Measurements from ENCODE around the gene C1orf21. TPM values are rescaled to one million over a fixed set of nuclear protein-coding genes. Genes with fewer than 3 reads are reported as not detected.

Gene C1orf21
- total and polyA plus RNA-seq, 2 of the 4 experiments (the other 2 are of a cell fraction), result 6.4 to 9.9 TPM

DNA sequence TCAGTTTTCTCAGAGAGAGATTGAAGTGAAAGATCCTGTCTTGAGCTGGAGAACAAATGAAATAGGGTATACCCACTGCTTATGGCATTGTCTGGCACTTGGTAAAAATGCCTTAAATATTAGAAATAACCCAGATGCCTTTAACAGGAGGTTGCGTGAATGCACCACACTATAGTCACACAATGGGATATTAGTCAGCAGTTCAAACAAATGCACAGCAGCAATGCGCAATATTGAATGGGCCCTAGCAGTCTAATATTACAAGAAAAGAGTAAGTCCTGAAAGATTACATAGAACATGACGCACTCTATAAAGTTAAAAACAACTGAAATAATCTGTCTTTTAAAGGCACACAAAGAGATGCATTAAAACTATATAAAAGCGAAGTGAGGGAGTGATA is 206.8 kb downstream of the C1orf21 start:
- Histone ChIP-seq H3K9me3 (ENCODE audit: control insufficient read depth, insufficient read depth, low read length) (no peaks in the 10 kb centered on the region), H2BK5ac (ENCODE audit: low read depth, low read length, poor library complexity, severe bottlenecking) (no peak overlapping the region), H3K79me1 (ENCODE audit: low read depth in 1 of 2, low read length in 2 of 2) (peaks cover 3 to 8% of the 10 kb centered on the region in 2 experiments; a peak in 3 of 4 replicates), H2BK15ac (ENCODE audit: low read depth, low read length) (no peak overlapping the region), H3K9me1 (ENCODE audit: insufficient read depth, low read length) (peaks cover 17% of the 10 kb centered on the region), H3K4me1 (ENCODE audit: control insufficient read depth, insufficient read depth, low read length) (peaks cover 13% of the 10 kb centered on the region), H2AFZ (replicated peaks; ENCODE audit: low read length, poor library complexity) (no peak overlapping the region), H3K36me3 (ENCODE audit: control insufficient read depth, insufficient read depth, low read length) (no peaks in the 10 kb centered on the region), H4K20me1 (ENCODE audit: insufficient read depth, low read length) (no peaks in the 10 kb centered on the region), H3K14ac (replicated peaks; ENCODE audit: low read depth, low read length) (0 out of 2 replicates have a peak overlapping the region, but pooled peaks have one; percentile 2), H3K9ac (ENCODE audit: low read depth, low read length) (no peak overlapping the region), H2BK20ac (ENCODE audit: low read depth, low read length) (no peak overlapping the region), H3K4me3 (ENCODE audit: insufficient read depth, low read depth, low read length) (no peak overlapping the region), H3K4me2 (ENCODE audit: low read depth, low read length) (no peak overlapping the region), H2AK9ac (replicated peaks; ENCODE audit: low read depth, low read length, poor library complexity) (no peak overlapping the region), H4K91ac (ENCODE audit: insufficient read depth, low read depth, low read length) (no peak overlapping the region), H3K27me3 (ENCODE audit: control insufficient read depth, insufficient read depth, low read length) (no peaks in the 10 kb centered on the region), H3K18ac (ENCODE audit: low read depth, low read length) (no peak overlapping the region), H3K56ac (ENCODE audit: extremely low read depth, insufficient read depth, low read length) (no peak overlapping the region), H3K4ac (ENCODE audit: low read depth, low read length) (no peak overlapping the region), H3K27ac (ENCODE audit: insufficient read depth, low read length) (no peak overlapping the region), H4K5ac (ENCODE audit: low read depth, low read length) (no peak overlapping the region), H2AK5ac (ENCODE audit: low read depth, low read length) (no peak overlapping the region), H2BK120ac (ENCODE audit: low read depth, low read length) (no peak overlapping the region), H4K8ac (ENCODE audit: low read depth in 2 of 2, low read length in 2 of 2) (no peak overlapping the region), H3K23ac (ENCODE audit: low read depth, low read length) (no peak overlapping the region)
- no CpG with 5 or more reads among the region's 4 CpGs for WGBS, 2 experiments (ENCODE audit: extremely low coverage in 2 of 2, insufficient read length in 1 of 2)
- ChIA-PET POLR2A (ENCODE audit: unreplicated experiment) (no interaction called here), CTCF (no interaction called here)
- BruUV-seq (replicated peaks), result no TSS peak
- ATAC-seq (ENCODE audit: low read depth), result no peak
- no peak for TF ChIP-seq FOS (IDR thresholded peaks at IDR 0.05; ENCODE audit: low read depth, low read length)
- no peak for TF ChIP-seq MXI1 (IDR thresholded peaks at IDR 0.05; ENCODE audit: borderline replicate concordance, low read depth, low read length)
- peak; percentile 14; the same call in 1 of the 2 replicates for TF ChIP-seq CEBPB (IDR thresholded peaks at IDR 0.05; ENCODE audit: low read depth, low read length)
- intact Hi-C loops (cut with micrococcal nuclease) (no loop called here), in situ Hi-C loops (cut with MboI; ENCODE audit: low sequenced_read_pairs) (no loop called here), dilution Hi-C loops (cut with HindIII; ENCODE audit: low sequenced_read_pairs, unreplicated experiment) (no loop called here)
- DNase-seq, result peak; percentile 45
